22Rv1 (cell line): ENCODE results near the gene XRCC4.

Source experiments
- CTCF ChIP-seq: fragments of 450-650 bp; IDR thresholded peaks from 2 replicates; pipeline ENCODE4 v1.5.1; 2017; ENCODE audit warnings: mild to moderate bottlenecking
- ZFX ChIP-seq: fragments of 450-650 bp; IDR thresholded peaks from 2 replicates; pipeline ENCODE4 v1.6.1; 2017; ENCODE audit warnings: antibody characterized with exemption, borderline replicate concordance

- TF ChIP-seq CTCF (no peak), ZFX (no peak)
Observed at GRCh38 chr5:83035373-83036100, 41.8 kb upstream of the XRCC4 start.
